Neural progenitor cell (in vitro differentiated cells): Measurements from ENCODE around the gene GPR31. TPM values are rescaled to one million over a fixed set of nuclear protein-coding genes. Genes with fewer than 3 reads are reported as not detected.
A peak's percentile ranks its signal among the peaks of the same experiment; 100 is the strongest.

Experiments
- DNase-seq: peaks from one replicate; pipeline ENCODE4 v3.0.0-alpha.2; 2016; ENCODE audit warnings: low spot score
- H2AFZ ChIP-seq: fragments of 200-600 bp; sonication (generic); replicated peaks from 2 replicates; pipeline ENCODE4 v1.6.1; 2016; ENCODE audit warnings: antibody characterized with exemption
- H3F3A ChIP-seq: fragments of 200-600 bp; sonication (generic); 2 replicates; pipeline ENCODE4 v1.6.1; 2016; ENCODE audit warnings: antibody characterized with exemption, low read depth
- H3K27ac ChIP-seq: fragments of 200-600 bp; sonication (generic); 2 replicates; pipeline ENCODE4 v1.5.1; 2016; ENCODE audit warnings: mild to moderate bottlenecking
- H3K27me3 ChIP-seq: fragments of 200-600 bp; sonication (generic); 2 replicates; pipeline ENCODE4 v1.6.1; 2016; ENCODE audit warnings: mild to moderate bottlenecking, moderate library complexity
- H3K36me3 ChIP-seq: fragments of 200-600 bp; sonication (generic); 2 replicates; pipeline ENCODE4 v1.5.1; 2016
- H3K4me1 ChIP-seq: fragments of 200-600 bp; sonication (generic); 2 replicates; pipeline ENCODE4 v1.6.1; 2016; ENCODE audit warnings: mixed run types
- H3K4me2 ChIP-seq: fragments of 200-600 bp; sonication (generic); 2 replicates; pipeline ENCODE4 v1.6.1; 2016
- H3K4me3 ChIP-seq: fragments of 200-600 bp; sonication (generic); 2 replicates; pipeline ENCODE4 v1.5.1; 2016
- H3K79me2 ChIP-seq: fragments of 200-600 bp; sonication (generic); 2 replicates; pipeline ENCODE4 v1.6.1; 2016; ENCODE audit warnings: low read depth
- H3K9ac ChIP-seq: fragments of 200-600 bp; sonication (generic); 2 replicates; pipeline ENCODE4 v1.6.1; 2016
- H3K9me3 ChIP-seq: fragments of 200-600 bp; sonication (generic); 2 replicates; pipeline ENCODE4 v1.5.1; 2016; ENCODE audit warnings: low read depth
- H4K20me1 ChIP-seq: fragments of 200-600 bp; sonication (generic); 2 replicates; pipeline ENCODE4 v1.6.1; 2016; ENCODE audit warnings: low read depth
- H3K27ac Mint-ChIP-seq: 3 replicates; pipeline ENCODE4 v1.8.0; 2021; ENCODE audit warnings: mixed read lengths
- H3K27me3 Mint-ChIP-seq: 2 replicates; pipeline ENCODE4 v1.8.0; 2022; ENCODE audit warnings: low read depth, mild to moderate bottlenecking, inconsistent platforms, moderate library complexity, mixed read lengths; ENCODE audit not compliant: insufficient read depth
- H3K36me3 Mint-ChIP-seq: 3 replicates; pipeline ENCODE4 v1.8.0; 2021; ENCODE audit warnings: mixed read lengths
- H3K4me1 Mint-ChIP-seq: 3 replicates; pipeline ENCODE4 v1.8.0; 2021; ENCODE audit warnings: mixed read lengths
- H3K4me3 Mint-ChIP-seq: 3 replicates; pipeline ENCODE4 v1.8.0; 2021; ENCODE audit warnings: mild to moderate bottlenecking, moderate library complexity, mixed read lengths
- H3K9me3 Mint-ChIP-seq: 3 replicates; pipeline ENCODE4 v1.8.0; 2020; ENCODE audit warnings: mixed read lengths
- EZH2 ChIP-seq: fragments of 200-600 bp; sonication (generic); IDR thresholded peaks from 2 replicates; pipeline ENCODE4 v1.6.1; 2017; ENCODE audit warnings: antibody characterized with exemption, mild to moderate bottlenecking, moderate library complexity
- EZH2phosphoT487 ChIP-seq: fragments of 200-600 bp; sonication (generic); IDR thresholded peaks from 2 replicates; pipeline ENCODE4 v1.6.1; 2017; ENCODE audit warnings: antibody characterized with exemption
- total RNA-seq: library from RNA; depleted of rRNA; stranded (reverse); fragments of >200 nt; gene quantifications from 2 replicates; pipeline ENCODE4 v1.2.3, GENCODE V29; 2015; ENCODE audit warnings: low replicate concordance
- TF ChIP-seq, protein P1 (sequence below): fragments of 200-600 bp; sonication (generic); IDR thresholded peaks from 2 replicates; pipeline ENCODE4 v1.5.1; 2017; ENCODE audit warnings: antibody characterized with exemption, mild to moderate bottlenecking

GPR31 gene
- total RNA-seq, 1 donor from 2014 or later = not detected

DNA sequence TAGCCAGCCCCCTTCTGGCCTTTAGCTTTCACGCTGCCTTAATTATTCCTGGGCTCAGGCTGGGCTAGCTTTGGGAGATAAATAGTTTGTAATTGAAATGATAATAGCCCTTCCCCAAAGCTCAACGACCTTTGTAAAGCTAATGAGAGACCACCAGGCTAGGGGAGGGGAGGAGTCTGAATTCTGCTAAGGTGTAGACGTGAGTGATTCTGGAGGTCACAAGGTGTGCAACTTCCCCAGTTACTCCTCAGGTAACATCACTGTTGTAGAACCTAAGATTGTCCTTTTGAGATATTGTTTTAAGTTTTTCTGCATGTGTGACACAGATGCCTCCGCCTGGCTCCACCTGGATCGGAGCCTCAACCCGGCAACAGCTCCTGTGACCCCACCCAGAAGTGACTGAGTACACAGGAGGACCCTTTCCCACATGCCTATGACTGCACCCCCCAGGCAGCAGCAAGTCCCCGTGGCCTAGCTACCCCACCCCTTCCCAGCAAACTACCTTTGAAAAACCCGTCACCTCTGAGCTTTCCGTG lies 5.8 kb upstream of the GPR31 start:
- H3K4me1 ChIP-seq = peaks cover 15% of the 10 kb centered on the region
- no peaks in the 10 kb centered on the region for H3K27me3 ChIP-seq
- no peak overlapping the region for H3K9ac ChIP-seq
- DNase-seq = peak; percentile 42
- no peaks in the 10 kb centered on the region for H3K36me3 ChIP-seq
- H3K4me1 Mint-ChIP-seq = peaks cover 2% of the 10 kb centered on the region
- H3K27ac ChIP-seq = no peak overlapping the region
- H3F3A ChIP-seq = peaks cover 4% of the 10 kb centered on the region
- no peak overlapping the region for H3K4me3 Mint-ChIP-seq
- H3K4me2 ChIP-seq = peak overlapping the region; percentile 28
- H3K9me3 Mint-ChIP-seq = no peaks in the 10 kb centered on the region
- no peaks in the 10 kb centered on the region for H4K20me1 ChIP-seq
- no peak overlapping the region for H3K27ac Mint-ChIP-seq
- TF ChIP-seq, protein P1, sequence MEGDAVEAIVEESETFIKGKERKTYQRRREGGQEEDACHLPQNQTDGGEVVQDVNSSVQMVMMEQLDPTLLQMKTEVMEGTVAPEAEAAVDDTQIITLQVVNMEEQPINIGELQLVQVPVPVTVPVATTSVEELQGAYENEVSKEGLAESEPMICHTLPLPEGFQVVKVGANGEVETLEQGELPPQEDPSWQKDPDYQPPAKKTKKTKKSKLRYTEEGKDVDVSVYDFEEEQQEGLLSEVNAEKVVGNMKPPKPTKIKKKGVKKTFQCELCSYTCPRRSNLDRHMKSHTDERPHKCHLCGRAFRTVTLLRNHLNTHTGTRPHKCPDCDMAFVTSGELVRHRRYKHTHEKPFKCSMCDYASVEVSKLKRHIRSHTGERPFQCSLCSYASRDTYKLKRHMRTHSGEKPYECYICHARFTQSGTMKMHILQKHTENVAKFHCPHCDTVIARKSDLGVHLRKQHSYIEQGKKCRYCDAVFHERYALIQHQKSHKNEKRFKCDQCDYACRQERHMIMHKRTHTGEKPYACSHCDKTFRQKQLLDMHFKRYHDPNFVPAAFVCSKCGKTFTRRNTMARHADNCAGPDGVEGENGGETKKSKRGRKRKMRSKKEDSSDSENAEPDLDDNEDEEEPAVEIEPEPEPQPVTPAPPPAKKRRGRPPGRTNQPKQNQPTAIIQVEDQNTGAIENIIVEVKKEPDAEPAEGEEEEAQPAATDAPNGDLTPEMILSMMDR = no peak
- TF ChIP-seq EZH2phosphoT487 (no peak), EZH2 (no peak)
- peaks cover 4% of the 10 kb centered on the region for H3K27me3 Mint-ChIP-seq
- H2AFZ ChIP-seq = no peak overlapping the region
- no peak overlapping the region for H3K4me3 ChIP-seq
- no peaks in the 10 kb centered on the region for H3K79me2 ChIP-seq
- H3K36me3 Mint-ChIP-seq = no peaks in the 10 kb centered on the region
- no peaks in the 10 kb centered on the region for H3K9me3 ChIP-seq

DNA sequence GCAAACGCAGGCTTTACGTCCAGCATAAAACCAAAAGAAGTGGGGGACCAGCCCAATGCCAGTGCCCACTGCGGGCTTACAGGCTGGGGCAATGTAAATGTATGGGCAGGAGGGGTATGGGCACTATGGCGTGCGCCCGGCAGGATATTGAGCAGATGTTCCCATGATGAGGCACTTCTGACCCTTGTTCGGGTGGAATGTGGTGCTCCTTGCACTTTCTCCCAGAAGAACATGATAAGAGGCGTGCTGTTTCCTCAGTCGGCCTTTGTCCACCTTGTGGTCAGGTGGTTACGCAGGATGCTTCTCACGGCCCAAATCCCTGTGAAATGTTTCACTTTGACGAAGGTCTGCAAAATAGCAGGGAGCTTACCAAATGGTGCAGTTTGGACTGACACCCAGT lies 4.8 kb upstream of the GPR31 start:
- no peak overlapping the region for H3K27ac Mint-ChIP-seq
- Histone ChIP-seq H3K79me2 (no peaks in the 10 kb centered on the region), H3K27me3 (no peaks in the 10 kb centered on the region), H2AFZ (no peak overlapping the region), H3K4me1 (peaks cover 15% of the 10 kb centered on the region), H3K36me3 (no peaks in the 10 kb centered on the region), H3K4me2 (no peak overlapping the region), H3K4me3 (no peak overlapping the region), H3K9ac (no peak overlapping the region), H3K9me3 (no peaks in the 10 kb centered on the region), H4K20me1 (no peaks in the 10 kb centered on the region), H3F3A (peaks cover 4% of the 10 kb centered on the region), H3K27ac (no peak overlapping the region)
- TF ChIP-seq EZH2phosphoT487 = no peak
- TF ChIP-seq EZH2 = no peak
- TF ChIP-seq, protein P1 = no peak
- DNase-seq = no peak
- H3K9me3 Mint-ChIP-seq = no peaks in the 10 kb centered on the region
- H3K27me3 Mint-ChIP-seq = peaks cover 2% of the 10 kb centered on the region
- H3K36me3 Mint-ChIP-seq = no peaks in the 10 kb centered on the region
- H3K4me1 Mint-ChIP-seq = peaks cover 8% of the 10 kb centered on the region
- H3K4me3 Mint-ChIP-seq = no peak overlapping the region

DNA sequence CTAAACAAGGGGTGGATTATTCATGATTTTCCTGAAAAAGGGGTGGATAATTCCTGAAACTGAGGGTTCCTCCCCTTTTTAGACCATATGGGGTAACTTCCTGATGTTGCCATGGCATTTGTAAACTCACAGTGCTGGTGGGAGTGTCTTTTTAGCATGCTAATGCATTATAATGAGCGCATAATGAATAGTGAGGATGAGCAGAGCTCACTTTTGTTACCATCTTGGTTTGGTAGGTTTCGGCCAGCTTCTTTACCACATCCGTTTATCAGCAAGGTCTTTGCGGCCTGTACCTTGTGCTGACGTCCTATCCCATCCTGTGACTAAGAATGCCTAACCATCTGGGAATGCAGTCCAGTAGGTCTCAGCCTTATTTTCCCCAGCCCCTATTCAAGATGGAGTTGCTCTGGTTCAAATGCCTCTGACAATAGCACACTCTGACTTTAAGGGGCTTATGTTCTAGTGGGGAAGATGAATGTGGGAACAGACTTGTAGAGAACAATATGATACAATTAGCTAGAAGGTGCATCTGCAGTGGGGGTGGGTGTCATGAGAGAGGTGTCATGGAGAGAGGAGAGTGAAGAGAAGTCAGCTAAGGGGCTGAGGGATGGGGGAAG lies 4.2 kb upstream of the GPR31 start:
- Histone ChIP-seq H3K27me3 (no peaks in the 10 kb centered on the region), H4K20me1 (no peaks in the 10 kb centered on the region), H3K36me3 (no peaks in the 10 kb centered on the region), H3K4me3 (no peak overlapping the region), H3F3A (peaks cover 4% of the 10 kb centered on the region), H3K4me1 (peaks cover 15% of the 10 kb centered on the region), H3K79me2 (no peaks in the 10 kb centered on the region), H3K9me3 (no peaks in the 10 kb centered on the region), H2AFZ (no peak overlapping the region), H3K9ac (no peak overlapping the region), H3K27ac (no peak overlapping the region), H3K4me2 (no peak overlapping the region)
- Mint-ChIP-seq H3K4me1 (peaks cover 8% of the 10 kb centered on the region), H3K4me3 (no peak overlapping the region), H3K27ac (no peak overlapping the region), H3K36me3 (no peaks in the 10 kb centered on the region), H3K9me3 (no peaks in the 10 kb centered on the region), H3K27me3 (peaks cover 2% of the 10 kb centered on the region)
- TF ChIP-seq, protein P1 = no peak
- TF ChIP-seq EZH2phosphoT487 (no peak), EZH2 (no peak)
- no peak for DNase-seq
